HepG2 (cell line): Measurements from ENCODE around the gene RMI1. TPM values are rescaled to one million over a fixed set of nuclear protein-coding genes. Genes with fewer than 3 reads are reported as not detected.

Experiments
- GLMP ChIP-seq: sonication (generic); formaldehyde crosslinking; IDR thresholded peaks from 2 replicates; pipeline ENCODE4 v1.9.0; 2021; ENCODE audit warnings: missing genetic modification reagents, mild to moderate bottlenecking, borderline replicate concordance
- HIVEP1 ChIP-seq: sonication (generic); formaldehyde crosslinking; IDR thresholded peaks from 2 replicates; pipeline ENCODE4 v1.4.0; 2020; ENCODE audit warnings: mild to moderate bottlenecking, missing genetic modification reagents
- LRRFIP1 ChIP-seq: sonication (generic); formaldehyde crosslinking; conservative IDR thresholded peaks from 2 replicates; pipeline ENCODE4 v1.4.0; 2020; ENCODE audit warnings: missing genetic modification reagents
- NR2F1 ChIP-seq, 2 experiments: fragments of 450-650 bp in 1 of 2; formaldehyde crosslinking in 1 of 2; IDR thresholded peaks; 2 replicates each; pipeline versions ENCODE4 v1.5.0 to v1.6.1; 2016 to 2020; ENCODE audit warnings: mild to moderate bottlenecking in 1 of 2, missing compliant biosample characterization in 1 of 2, missing genetic modification reagents in 1 of 2, moderate library complexity in 1 of 2
- SNRNP70 ChIP-seq: fragments of 200-400 bp; formaldehyde crosslinking; IDR thresholded peaks from 2 replicates; pipeline ENCODE4 v1.6.1; 2017; ENCODE audit warnings: mild to moderate bottlenecking, low read depth, low read length, moderate library complexity
- SRSF4 ChIP-seq: fragments of 200-400 bp; formaldehyde crosslinking; IDR thresholded peaks from one replicate; pipeline ENCODE4 v1.6.1; 2018; ENCODE audit warnings: mild to moderate bottlenecking, low read depth, low read length, moderate library complexity; ENCODE audit not compliant: poor library complexity, severe bottlenecking
- TAF1 ChIP-seq: sonication (generic); formaldehyde crosslinking; IDR thresholded peaks from 2 replicates; pipeline ENCODE4 v1.4.0; 2020; ENCODE audit warnings: missing genetic modification reagents
- ZNF101 ChIP-seq: sonication (generic); formaldehyde crosslinking; IDR thresholded peaks from 2 replicates; pipeline ENCODE4 v1.4.0; 2020; ENCODE audit warnings: mild to moderate bottlenecking, low read depth, missing genetic modification reagents, borderline replicate concordance
- ZNF274 ChIP-seq: sonication (generic); formaldehyde crosslinking; IDR thresholded peaks from 2 replicates; pipeline ENCODE4 v1.5.1; 2020; ENCODE audit warnings: mild to moderate bottlenecking, missing genetic modification reagents
- ZNF292 ChIP-seq: sonication (generic); formaldehyde crosslinking; IDR thresholded peaks from 2 replicates; pipeline ENCODE4 v1.8.1; 2022; ENCODE audit warnings: mild to moderate bottlenecking, low read depth, missing genetic modification reagents, borderline replicate concordance
- ZNF543 ChIP-seq: sonication (generic); formaldehyde crosslinking; IDR thresholded peaks from 2 replicates; pipeline ENCODE4 v1.4.0; 2020; ENCODE audit warnings: mild to moderate bottlenecking, missing genetic modification reagents
- ZNF557 ChIP-seq: sonication (generic); formaldehyde crosslinking; IDR thresholded peaks from 2 replicates; pipeline ENCODE4 v1.4.0; 2020; ENCODE audit warnings: missing genetic modification reagents
- ZNF609 ChIP-seq: sonication (generic); formaldehyde crosslinking; IDR thresholded peaks from 2 replicates; pipeline ENCODE4 v1.4.0; 2020; ENCODE audit warnings: mild to moderate bottlenecking, missing genetic modification reagents, borderline replicate concordance
- polyA plus RNA-seq, 8 experiments: library from polyadenylated mRNA; depleted of rRNA in 3 of 8; stranded (reverse) in 7 of 8; unstranded in 1 of 8; fragments of >200 nt; fragmentation: Illumina TruSeq in 4 of 8; extraction: Trizol in 4 of 8; gene quantifications; 2 replicates each; pipeline versions ENCODE4 v1.2.1 to v1.2.3, GENCODE V29; 2011 to 2016; ENCODE audit warnings: low read depth in 4 of 8, missing spikeins in 1 of 8, mixed read lengths in 1 of 8; ENCODE audit not compliant: insufficient read depth in 1 of 8
- total RNA-seq, 5 experiments: library from RNA; depleted of rRNA; stranded (reverse); fragments of >200 nt; fragmentation: Illumina TruSeq; extraction: Trizol; gene quantifications; 2 replicates each; pipeline ENCODE4 v1.2.3, GENCODE V29; 2016; ENCODE audit warnings: low read depth in 1 of 5
- TF ChIP-seq, protein P1 (sequence below): sonication (generic); formaldehyde crosslinking; IDR thresholded peaks from 2 replicates; pipeline ENCODE4 v1.4.0; 2020; ENCODE audit warnings: mild to moderate bottlenecking, missing genetic modification reagents
- TF ChIP-seq, protein P2 (sequence below): sonication (generic); formaldehyde crosslinking; IDR thresholded peaks from 2 replicates; pipeline ENCODE4 v1.5.1; 2020; ENCODE audit warnings: missing genetic modification reagents, mild to moderate bottlenecking, borderline replicate concordance
- TF ChIP-seq, protein P3 (sequence below): sonication (generic); IDR thresholded peaks from 2 replicates; pipeline ENCODE4 v1.6.1; 2016; ENCODE audit warnings: low read depth, borderline replicate concordance

Gene RMI1
- total and polyA plus RNA-seq, 2 of the 13 experiments (the other 11 are each of a cell fraction or from before 2014, with no cell fraction given), result 0.54 to 3.7 TPM

DNA sequence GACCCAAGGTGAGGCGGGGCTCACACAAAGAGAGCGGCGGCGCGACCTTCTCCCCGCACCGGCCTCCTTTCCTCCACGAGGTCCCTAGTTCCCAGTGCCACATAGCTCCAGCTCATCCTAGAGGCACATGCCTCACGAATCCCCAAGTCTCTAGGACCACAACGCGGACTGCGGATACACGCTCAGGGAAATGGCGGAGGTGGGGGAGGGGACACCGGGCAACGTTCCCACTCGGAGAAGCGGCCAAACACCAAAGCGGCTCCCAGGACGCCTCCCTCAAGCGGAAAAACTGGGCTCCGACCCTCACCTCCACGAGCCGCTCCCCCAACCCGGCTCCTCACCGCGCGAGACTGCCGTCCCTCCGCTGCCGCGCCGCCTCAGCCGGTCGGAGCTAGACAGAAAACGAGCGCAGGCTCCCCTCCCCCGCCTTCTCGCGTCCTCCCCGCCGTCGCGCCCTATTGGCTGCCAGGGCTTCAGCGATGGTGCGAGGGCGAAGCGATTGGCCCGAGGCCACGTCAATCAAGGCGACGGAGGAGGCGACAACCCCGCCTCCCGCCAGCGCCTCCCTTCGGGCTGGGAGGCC is 702 bp upstream of the RMI1 start, which contains the start of gene HNRNPK (continued):
- TF ChIP-seq ZNF101 (CRISPR knock-in tag) (no peak), ZNF292 (CRISPR knock-in tag) (peak; percentile 0; the same call in 1 of the 2 replicates), ZNF609 (CRISPR knock-in tag) (no peak), ZNF557 (0 out of 2 replicates have a peak, but pooled peaks have one; percentile 13), NR2F1 (CRISPR knock-in tag; IDR thresholded peaks at IDR 0.05) (0 out of 4 replicates have a peak, but pooled peaks of 1 of the 2 experiments have one; percentile 3), GLMP (no peak), HIVEP1 (peak; percentile 8; the same call in 1 of the 2 replicates), ZNF543 (CRISPR knock-in tag) (0 out of 2 replicates have a peak, but pooled peaks have one; percentile 45), ZNF274 (CRISPR knock-in tag) (0 out of 2 replicates have a peak, but pooled peaks have one; percentile 9), SNRNP70 (no peak), TAF1 (CRISPR knock-in tag) (peak; percentile 69), LRRFIP1 (no peak), SRSF4 (peak; percentile 75)
- TF ChIP-seq, protein P1, sequence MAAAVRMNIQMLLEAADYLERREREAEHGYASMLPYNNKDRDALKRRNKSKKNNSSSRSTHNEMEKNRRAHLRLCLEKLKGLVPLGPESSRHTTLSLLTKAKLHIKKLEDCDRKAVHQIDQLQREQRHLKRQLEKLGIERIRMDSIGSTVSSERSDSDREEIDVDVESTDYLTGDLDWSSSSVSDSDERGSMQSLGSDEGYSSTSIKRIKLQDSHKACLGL (CRISPR knock-in tag), result no peak; the same call in 1 of the 2 replicates
- TF ChIP-seq, protein P2, sequence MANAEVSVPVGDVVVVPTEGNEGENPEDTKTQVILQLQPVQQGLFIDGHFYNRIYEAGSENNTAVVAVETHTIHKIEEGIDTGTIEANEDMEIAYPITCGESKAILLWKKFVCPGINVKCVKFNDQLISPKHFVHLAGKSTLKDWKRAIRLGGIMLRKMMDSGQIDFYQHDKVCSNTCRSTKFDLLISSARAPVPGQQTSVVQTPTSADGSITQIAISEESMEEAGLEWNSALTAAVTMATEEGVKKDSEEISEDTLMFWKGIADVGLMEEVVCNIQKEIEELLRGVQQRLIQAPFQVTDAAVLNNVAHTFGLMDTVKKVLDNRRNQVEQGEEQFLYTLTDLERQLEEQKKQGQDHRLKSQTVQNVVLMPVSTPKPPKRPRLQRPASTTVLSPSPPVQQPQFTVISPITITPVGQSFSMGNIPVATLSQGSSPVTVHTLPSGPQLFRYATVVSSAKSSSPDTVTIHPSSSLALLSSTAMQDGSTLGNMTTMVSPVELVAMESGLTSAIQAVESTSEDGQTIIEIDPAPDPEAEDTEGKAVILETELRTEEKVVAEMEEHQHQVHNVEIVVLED (CRISPR knock-in tag), result peak; percentile 83; the same call in 1 of the 2 replicates
- TF ChIP-seq, protein P3, sequence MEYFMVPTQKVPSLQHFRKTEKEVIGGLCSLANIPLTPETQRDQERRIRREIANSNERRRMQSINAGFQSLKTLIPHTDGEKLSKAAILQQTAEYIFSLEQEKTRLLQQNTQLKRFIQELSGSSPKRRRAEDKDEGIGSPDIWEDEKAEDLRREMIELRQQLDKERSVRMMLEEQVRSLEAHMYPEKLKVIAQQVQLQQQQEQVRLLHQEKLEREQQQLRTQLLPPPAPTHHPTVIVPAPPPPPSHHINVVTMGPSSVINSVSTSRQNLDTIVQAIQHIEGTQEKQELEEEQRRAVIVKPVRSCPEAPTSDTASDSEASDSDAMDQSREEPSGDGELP, result no peak
